Ovary (tissue), 3 donors: ENCODE data around the gene WNK1.

ENCODE experiments used
- CTCF ChIP-seq, 3 donors: fragments of 450-650 bp in 2 of 3; fragments of 200-600 bp in 1 of 3; IDR thresholded peaks; one replicate each; pipeline versions ENCODE4 v1.5.1 to v1.8.0; 2016 to 2022; ENCODE audit warnings: antibody characterized with exemption in 3 of 3, mild to moderate bottlenecking in 1 of 3
- EP300 ChIP-seq: sonication (generic); formaldehyde crosslinking; IDR thresholded peaks from one replicate; pipeline ENCODE4 v1.6.1; 2017; ENCODE audit warnings: antibody characterized with exemption
- POLR2A ChIP-seq: fragments of 450-650 bp; IDR thresholded peaks from one replicate; pipeline ENCODE4 v1.6.1; 2017; ENCODE audit warnings: antibody characterized with exemption, mild to moderate bottlenecking, moderate library complexity
- donor health status: DM: no; HTN: no; CAD: no.

GRCh38 chr12:907413-908185 lies 155.2 kb downstream of the WNK1 start:
- no peak for TF ChIP-seq CTCF (IDR thresholded peaks at IDR 0.05)
- no peak for TF ChIP-seq POLR2A
- TF ChIP-seq EP300, result no peak
